ENCODE results near the gene LYST.

LYST gene

GRCh38 chr1:235872270-235872669, 5.6 kb upstream of the LYST start:
- Histone ChIP-seq H3K27ac (replicated peaks) (no peak overlapping the region), H3K27me3 (ENCODE audit: insufficient read depth, poor library complexity, severe bottlenecking) (no peaks in the 10 kb centered on the region), H3K4me3 (replicated peaks; ENCODE audit: insufficient read depth, low read length) (no peak overlapping the region)
- no peak for DNase-seq (ENCODE audit: low read depth in 1 of 2, low spot score in 1 of 2)
- TF ChIP-seq SPI1 (IDR thresholded peaks at IDR 0.05; ENCODE audit: borderline replicate concordance, low read depth): no peak
- no peak for TF ChIP-seq CTCF (IDR thresholded peaks at IDR 0.05; ENCODE audit: insufficient read depth, low read length)
- TF ChIP-seq REST (IDR thresholded peaks at IDR 0.05; ENCODE audit: insufficient replicate concordance, low read depth): no peak
- no peak for TF ChIP-seq GABPA (IDR thresholded peaks at IDR 0.05; ENCODE audit: low read depth)
- no peak for TF ChIP-seq POLR2AphosphoS5 (IDR thresholded peaks at IDR 0.05; ENCODE audit: low read depth)

GRCh38 chr1:235867903-235868469, 1.3 kb upstream of the LYST start:
- Histone ChIP-seq H3K27ac (replicated peaks) (peak overlapping the region; percentile 98), H3K4me3 (replicated peaks; ENCODE audit: insufficient read depth, low read length) (peak overlapping the region; percentile 57; the same call in 1 of the 2 replicates), H3K27me3 (ENCODE audit: insufficient read depth, poor library complexity, severe bottlenecking) (no peaks in the 10 kb centered on the region)
- peak in 1 of 2 experiments; percentile 44 for DNase-seq (ENCODE audit: low read depth in 1 of 2, low spot score in 1 of 2)
- TF ChIP-seq CTCF (IDR thresholded peaks at IDR 0.05; ENCODE audit: insufficient read depth, low read length) (no peak), SPI1 (IDR thresholded peaks at IDR 0.05; ENCODE audit: borderline replicate concordance, low read depth) (peak; percentile 93)

GRCh38 chr1:235866913-235867845, 473 bp upstream of the LYST start:
- Histone ChIP-seq H3K4me3 (replicated peaks; ENCODE audit: insufficient read depth, low read length) (peak overlapping the region; percentile 64), H3K27ac (replicated peaks) (peak overlapping the region; percentile 98), H3K27me3 (ENCODE audit: insufficient read depth, poor library complexity, severe bottlenecking) (no peaks in the 10 kb centered on the region)
- peak; percentile 91 to 97 for DNase-seq (ENCODE audit: low read depth in 1 of 2, low spot score in 1 of 2)
- TF ChIP-seq SPI1 (IDR thresholded peaks at IDR 0.05; ENCODE audit: borderline replicate concordance, low read depth) (no peak), POLR2AphosphoS5 (IDR thresholded peaks at IDR 0.05; ENCODE audit: low read depth) (peak; percentile 53; the same call in 1 of the 2 replicates), GABPA (IDR thresholded peaks at IDR 0.05; ENCODE audit: low read depth) (no peak)

- Histone ChIP-seq H3K27me3 (ENCODE audit: insufficient read depth, poor library complexity, severe bottlenecking) (no peaks in the 10 kb centered on the region), H3K27ac (replicated peaks) (peak overlapping the region; percentile 98), H3K4me3 (replicated peaks; ENCODE audit: insufficient read depth, low read length) (peak overlapping the region; percentile 64)
- TF ChIP-seq GABPA (IDR thresholded peaks at IDR 0.05; ENCODE audit: low read depth) (no peak), REST (IDR thresholded peaks at IDR 0.05; ENCODE audit: insufficient replicate concordance, low read depth) (no peak), SPI1 (IDR thresholded peaks at IDR 0.05; ENCODE audit: borderline replicate concordance, low read depth) (no peak)
- no peak for DNase-seq (ENCODE audit: low read depth in 1 of 2, low spot score in 1 of 2)
Measured at GRCh38 chr1:235865565-235866204, 1.0 kb downstream of the LYST start.
